Fibroblast of mammary gland (primary cell): ENCODE data around the gene DUS1L.

ENCODE experiments used
- DNase-seq: peaks from one replicate; pipeline ENCODE4 v3.0.0-alpha.2; 2010; ENCODE audit warnings: low read depth
- H3K4me3 ChIP-seq: 2 replicates; pipeline ENCODE4 v1.5.1; 2011; ENCODE audit warnings: low read depth, mild to moderate bottlenecking, low read length, moderate library complexity; ENCODE audit not compliant: control insufficient read depth
- CTCF ChIP-seq: conservative IDR thresholded peaks from 2 replicates; pipeline ENCODE4 v1.5.1; 2011; ENCODE audit warnings: low read depth, low read length, inconsistent platforms; ENCODE audit not compliant: control insufficient read depth, insufficient read depth

The DUS1L gene

GRCh38 chr17:82037092-82037888, 28.3 kb downstream of the DUS1L start, which contains the start of gene DCXR:
Gene DCXR, minus strand, starts transcription at chr17:82037697. Its CDS starts 15 bp downstream, at chr17:82037682.
- DNase-seq = peak; percentile 90
- no peak for TF ChIP-seq CTCF
- peak within 1 kb of the TSS; percentile 70 for H3K4me3 ChIP-seq

- DNase-seq = no peak
- no peak for TF ChIP-seq CTCF
- peak overlapping the region; percentile 70 for H3K4me3 ChIP-seq
These were observed 28.9 kb downstream of the DUS1L start for GRCh38 chr17:82036634-82037091.

- TF ChIP-seq CTCF = no peak
- DNase-seq = no peak
- no peak overlapping the region for H3K4me3 ChIP-seq
These were observed 29.5 kb downstream of the DUS1L start for GRCh38 chr17:82035956-82036633.

GRCh38 chr17:82035488-82035887, 30.1 kb downstream of the DUS1L start:
- no peak for TF ChIP-seq CTCF
- no peak for DNase-seq
- no peak overlapping the region for H3K4me3 ChIP-seq

GRCh38 chr17:82034371-82035011, 31.1 kb downstream of the DUS1L start:
- no peak for TF ChIP-seq CTCF
- no peak for DNase-seq
- H3K4me3 ChIP-seq = no peak overlapping the region

GRCh38 chr17:82033359-82034085, 32.1 kb downstream of the DUS1L start:
- DNase-seq = no peak

More at GRCh38 chr17:82033359-82034085, 32.1 kb downstream of the DUS1L start:
- no peak overlapping the region for H3K4me3 ChIP-seq
- no peak for TF ChIP-seq CTCF
